Measurements from ENCODE around the gene HDAC5.

DNA sequence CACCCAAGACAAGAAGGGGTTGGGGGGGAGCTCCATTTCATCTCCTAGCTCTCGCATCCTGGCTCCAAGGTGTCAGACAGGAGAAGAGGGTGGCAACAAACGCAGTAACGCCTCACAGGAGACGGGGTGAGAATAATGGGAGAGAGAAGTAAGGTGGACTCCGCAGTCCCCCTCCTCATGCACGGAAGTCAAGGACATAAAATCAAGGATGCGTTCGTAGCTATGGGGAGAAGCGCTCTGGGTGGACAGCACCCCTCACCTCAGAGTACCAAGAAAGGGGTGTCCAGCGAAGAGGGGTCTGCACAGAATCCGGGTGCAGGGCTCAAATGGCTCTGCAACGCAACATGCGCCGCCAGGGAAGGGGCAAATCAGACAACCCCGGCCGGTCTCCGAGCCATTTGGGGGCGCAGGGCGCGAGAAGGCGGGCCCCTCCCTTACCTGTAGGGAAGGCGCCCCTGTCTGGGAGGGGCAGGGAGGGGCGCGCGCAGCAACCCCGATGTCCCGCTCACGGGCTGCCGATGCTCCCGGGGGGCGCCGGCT, 555 bp downstream of the HDAC5 start:
- TF ChIP-seq CTCF (IDR thresholded peaks at IDR 0.05), result no peak
- TF ChIP-seq POLR2A (IDR thresholded peaks at IDR 0.05), result no peak
